ENCODE data around the gene SMIM27. TPM values are rescaled to one million over a fixed set of nuclear protein-coding genes. Genes with fewer than 3 reads are reported as not detected.

SMIM27 gene
- total RNA-seq, 1 experiment from 2014 or later, result 8.8 TPM

GRCh38 chr9:32554591-32554990, 2.5 kb downstream of the SMIM27 start:
- no peak for DNase-seq (ENCODE audit: low read depth)

DNA sequence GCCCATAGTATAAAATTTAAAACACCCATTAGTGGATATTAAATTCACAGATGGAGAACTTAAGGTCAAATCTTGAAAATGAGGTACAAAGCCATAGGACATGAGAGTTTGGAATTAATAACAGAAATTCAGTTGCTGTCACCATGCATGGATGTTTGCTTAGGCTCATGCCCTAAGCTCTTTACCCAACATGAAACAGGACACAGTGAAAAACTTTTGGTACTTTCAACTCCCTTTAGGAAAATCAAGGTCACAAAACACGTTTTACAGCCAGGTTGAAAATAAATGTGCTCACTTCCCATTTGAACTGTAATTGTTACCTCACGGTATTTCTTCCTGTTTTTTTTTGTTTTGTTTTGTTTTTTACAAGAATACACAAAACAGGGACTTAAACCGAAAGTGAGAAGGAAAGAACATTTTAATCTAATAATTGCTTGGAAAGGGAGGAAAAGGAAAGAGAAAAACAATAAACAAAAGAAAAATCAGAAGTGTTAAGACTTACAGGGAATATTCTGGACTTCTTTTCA, 6.3 kb downstream of the SMIM27 start:
- DNase-seq (ENCODE audit: low read depth), result no peak

- DNase-seq (ENCODE audit: low read depth), result no peak
Observed at GRCh38 chr9:32565967-32566366, 13.8 kb downstream of the SMIM27 start.

- no peak for DNase-seq (ENCODE audit: low read depth)
Observed at GRCh38 chr9:32566770-32567169, 14.6 kb downstream of the SMIM27 start.

DNA sequence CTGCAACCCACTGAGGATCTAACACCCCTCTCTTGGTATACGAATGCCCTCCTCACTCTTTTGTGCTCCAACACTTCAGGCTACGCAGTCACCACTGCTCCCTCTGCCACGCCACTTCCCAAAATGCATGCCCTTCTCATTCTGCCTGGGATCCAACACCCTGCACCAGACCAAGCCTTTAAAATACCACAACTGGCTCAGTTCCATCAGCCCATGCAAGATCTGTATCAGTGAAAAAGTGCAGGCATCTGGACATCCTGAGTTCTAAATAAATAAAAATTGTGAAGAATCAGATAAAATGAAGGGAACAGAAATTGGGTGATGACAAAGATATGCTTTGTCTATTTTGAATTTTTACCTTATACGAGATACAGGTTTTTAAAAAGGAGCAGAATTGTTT, 18.1 kb downstream of the SMIM27 start:
- no peak for DNase-seq (ENCODE audit: low read depth)

DNA sequence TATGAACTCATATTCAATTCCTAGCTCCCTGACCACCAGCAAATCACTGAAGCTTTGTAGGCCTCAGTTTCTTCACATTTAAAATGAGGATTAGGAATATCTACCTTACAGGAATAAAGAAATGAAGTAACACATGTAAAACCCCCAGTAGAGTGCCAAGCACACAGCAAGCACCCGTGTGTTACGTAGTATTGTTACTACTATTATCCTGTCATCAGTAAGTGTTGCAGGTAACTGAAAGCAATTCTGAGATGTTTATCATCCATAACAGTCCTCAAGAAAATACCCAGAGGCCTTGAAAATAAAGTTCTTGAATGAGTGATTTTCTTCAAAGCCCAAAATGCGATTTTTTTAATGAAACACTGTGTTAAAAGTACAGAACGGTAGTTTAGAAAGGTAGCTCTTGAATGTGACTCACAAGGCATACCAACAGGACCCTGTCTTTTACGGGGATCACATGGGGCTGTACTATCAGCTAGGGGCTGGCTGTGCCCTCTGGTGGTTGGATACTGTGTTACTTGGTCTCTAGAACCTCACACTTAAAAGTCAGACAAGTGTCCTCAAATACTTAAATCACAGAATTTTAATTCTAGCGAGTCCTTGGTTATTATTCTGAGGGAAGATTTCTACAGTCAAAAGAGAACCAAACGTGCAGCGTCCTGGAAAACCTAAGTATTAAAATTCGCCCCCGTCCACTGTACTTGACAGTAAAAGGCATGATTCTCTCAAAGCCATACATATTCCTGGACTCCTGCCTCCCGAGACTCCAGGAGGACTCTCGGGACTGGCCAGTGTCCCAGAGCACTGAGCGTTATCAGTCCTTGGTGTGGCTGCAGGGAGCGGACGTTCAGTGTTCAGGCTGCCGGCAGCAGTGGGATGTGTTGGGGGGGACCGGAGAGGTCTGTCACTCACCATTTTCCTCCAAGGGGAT, 20.1 kb downstream of the SMIM27 start:
- peak; percentile 72 for DNase-seq (ENCODE audit: low read depth)

DNA sequence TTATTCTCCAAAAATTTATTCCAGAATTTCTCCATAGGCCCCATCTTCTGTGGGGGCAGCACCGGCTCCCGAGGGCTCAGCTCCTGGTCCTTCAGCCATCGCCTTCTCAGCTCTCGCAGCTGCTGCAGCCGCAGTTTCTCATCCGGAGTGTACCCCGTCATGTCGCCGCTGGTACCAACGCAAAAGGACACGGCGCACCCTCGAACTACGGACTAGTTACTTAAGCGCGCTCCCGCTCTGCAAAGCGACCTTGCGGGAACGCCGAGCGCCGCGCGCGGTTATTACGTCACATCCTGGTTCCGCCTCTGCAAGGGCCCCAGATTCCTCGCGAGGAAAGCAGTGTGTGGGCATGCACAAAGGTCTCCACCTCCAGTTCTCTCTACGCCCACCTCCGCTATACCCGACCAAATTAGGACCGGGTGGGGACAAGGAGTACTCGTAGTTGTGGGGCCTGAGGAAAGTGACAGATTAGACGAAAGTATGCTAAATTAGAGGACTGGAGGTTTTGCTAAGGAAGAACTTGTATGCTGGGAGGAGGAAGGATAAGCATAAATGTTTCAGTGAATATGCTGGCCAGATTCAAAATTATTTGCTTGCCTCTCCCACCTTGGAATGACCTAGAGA, 20.9 kb downstream of the SMIM27 start, which contains the start of gene NDUFB6:
TSS of gene NDUFB6 (minus strand) at position 260 of the 624 bp plus-strand sequence. CDS start at position 161, 99 bp downstream.
- DNase-seq (ENCODE audit: low read depth), result peak; percentile 89

DNA sequence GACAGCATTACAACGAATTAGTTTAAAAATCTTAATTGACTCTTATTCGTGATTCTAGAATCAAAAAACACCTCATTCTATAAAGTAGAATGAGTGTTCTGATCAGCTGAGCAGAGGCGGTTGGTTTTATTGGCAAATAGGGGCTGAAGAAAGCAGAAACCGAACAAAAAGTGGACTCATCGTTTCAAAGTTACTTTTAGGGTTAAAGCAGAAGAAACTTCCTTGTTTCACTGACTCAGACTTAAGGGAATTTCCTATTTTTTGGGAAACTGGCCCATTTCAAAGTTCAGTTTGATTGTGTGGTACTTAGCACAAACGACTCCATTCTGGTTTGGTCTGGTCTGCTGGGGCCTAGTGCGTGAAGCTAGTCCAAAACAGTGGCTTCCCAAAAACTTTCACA, 21.7 kb downstream of the SMIM27 start:
- no peak for DNase-seq (ENCODE audit: low read depth)

DNA sequence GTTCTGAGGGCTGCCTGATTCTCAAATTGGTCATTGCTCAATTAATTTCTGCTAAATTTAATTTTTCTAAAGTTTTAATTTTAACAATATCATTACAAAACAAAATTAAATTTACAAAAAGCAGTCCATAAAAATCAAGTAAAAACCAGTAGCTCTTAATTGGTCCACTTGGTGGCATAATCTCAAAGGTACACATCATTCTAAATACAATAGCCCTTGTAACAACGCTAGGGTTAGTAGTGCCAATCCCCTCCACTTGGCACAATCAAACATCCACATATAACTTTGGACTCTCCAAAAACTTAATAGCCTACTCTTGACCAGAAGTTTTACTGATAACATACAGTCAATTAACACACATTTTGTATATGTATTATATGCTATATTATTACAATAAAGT, 22.7 kb downstream of the SMIM27 start:
- no peak for DNase-seq (ENCODE audit: low read depth)

DNA sequence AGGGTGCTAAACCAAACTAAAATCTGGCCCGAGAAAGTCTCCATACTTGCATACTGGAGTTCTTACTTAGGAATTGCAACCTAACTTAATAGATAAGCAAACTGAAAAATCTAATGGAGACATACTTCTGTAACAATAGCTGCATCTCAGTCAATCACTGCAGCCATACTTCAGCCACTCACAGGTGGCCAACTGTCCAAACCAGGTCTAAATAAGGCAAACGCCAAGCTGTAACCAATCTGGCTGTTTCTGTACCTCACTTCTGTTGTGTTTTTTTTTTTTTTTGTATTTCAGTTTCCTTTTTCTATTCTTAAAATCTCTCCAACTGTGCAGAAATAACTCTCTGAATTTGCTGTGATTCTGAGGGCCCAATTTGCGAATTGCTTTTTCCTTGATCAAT, 25.2 kb downstream of the SMIM27 start:
- no peak for DNase-seq (ENCODE audit: low read depth)

- DNase-seq (ENCODE audit: low read depth), result peak; percentile 48
Observed at GRCh38 chr9:32578976-32579375, 26.8 kb downstream of the SMIM27 start.

GRCh38 chr9:32579706-32580331, 27.7 kb downstream of the SMIM27 start:
- DNase-seq (ENCODE audit: low read depth), result peak; percentile 47

DNA sequence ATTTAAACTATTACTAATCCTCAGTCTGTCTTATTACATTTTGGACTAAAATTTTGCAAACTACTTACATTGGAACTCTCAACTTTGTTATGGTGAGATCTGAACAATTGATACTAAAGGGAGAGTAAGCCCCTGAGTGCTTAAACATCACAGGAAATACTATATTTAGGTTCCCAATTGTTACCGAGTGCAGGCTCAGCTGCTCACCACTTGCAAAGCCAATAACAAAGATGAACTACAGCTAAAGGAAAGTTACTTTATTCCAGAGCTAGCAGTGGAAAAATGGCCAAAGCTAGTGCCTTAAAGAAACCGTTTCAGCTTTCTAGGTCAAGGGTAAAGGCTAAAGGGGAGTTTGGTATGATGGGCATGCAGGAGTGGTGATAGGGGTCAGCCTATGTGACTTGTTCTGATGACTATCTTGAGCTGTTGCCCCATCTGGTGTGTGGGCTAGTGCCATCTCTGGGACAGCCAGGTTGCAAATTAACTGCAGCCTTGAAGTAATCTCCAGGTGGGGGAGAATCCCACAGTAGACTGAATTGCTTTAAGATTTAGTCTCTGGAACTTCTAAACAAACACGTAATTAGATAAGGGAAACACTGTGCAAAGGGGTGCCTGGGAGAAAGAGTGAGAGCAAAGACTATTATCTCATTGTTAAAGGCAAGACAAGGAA, 28.6 kb downstream of the SMIM27 start:
- DNase-seq (ENCODE audit: low read depth), result no peak

- peak; percentile 47 for DNase-seq (ENCODE audit: low read depth)
Observed at GRCh38 chr9:32581512-32582143, 29.5 kb downstream of the SMIM27 start.

GRCh38 chr9:32584784-32585183, 32.7 kb downstream of the SMIM27 start:
- DNase-seq (ENCODE audit: low read depth), result no peak

DNA sequence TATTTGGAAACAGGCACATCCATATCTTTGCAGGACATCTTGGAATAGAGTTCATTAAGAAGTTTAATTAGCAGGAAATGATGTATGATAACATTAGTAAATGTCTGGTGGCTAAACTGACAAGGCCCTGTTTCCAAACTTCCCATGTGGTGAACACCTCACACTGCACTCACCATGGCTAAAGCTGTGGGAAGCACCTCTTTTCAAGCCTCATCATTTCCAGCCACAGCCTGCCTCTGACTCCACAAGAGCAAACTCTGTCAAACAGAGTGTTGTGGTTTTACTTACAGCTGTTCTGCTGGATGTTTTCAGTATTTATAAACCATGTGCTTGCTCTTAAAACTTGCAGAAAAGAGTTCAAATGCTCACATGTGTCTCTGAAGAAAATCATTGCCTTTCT, 35.8 kb downstream of the SMIM27 start:
- no peak for DNase-seq (ENCODE audit: low read depth)

DNA sequence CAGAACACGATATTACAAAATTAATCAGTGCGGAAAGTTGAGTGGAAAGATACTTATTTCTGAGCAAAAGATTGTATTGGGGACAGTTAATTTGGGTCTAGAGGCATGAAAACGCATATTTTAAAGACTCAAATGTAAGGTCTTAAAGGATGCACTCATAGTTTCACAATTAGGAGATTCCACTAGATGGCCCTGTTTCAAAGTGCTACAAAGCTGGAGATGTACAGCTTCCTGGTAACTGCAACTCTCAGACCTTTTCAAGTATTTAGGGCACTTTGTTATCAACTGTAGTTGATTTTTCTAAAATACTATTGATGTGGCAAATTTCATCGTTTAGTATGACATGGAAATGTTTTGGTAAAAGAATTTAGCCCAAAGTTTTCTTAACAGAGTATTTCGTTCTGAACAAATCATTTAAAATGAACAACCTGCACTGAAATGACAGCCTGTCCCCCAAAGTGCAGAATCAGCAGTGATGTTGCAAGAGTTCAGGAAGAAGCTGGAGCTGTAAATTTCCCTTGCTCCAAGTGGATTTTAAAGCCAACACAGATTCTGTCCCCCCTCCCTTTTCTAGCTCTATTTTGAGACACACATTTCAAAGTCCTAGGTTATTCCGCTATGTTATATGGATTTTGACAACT, 37.1 kb downstream of the SMIM27 start:
- DNase-seq (ENCODE audit: low read depth), result peak; percentile 38

DNA sequence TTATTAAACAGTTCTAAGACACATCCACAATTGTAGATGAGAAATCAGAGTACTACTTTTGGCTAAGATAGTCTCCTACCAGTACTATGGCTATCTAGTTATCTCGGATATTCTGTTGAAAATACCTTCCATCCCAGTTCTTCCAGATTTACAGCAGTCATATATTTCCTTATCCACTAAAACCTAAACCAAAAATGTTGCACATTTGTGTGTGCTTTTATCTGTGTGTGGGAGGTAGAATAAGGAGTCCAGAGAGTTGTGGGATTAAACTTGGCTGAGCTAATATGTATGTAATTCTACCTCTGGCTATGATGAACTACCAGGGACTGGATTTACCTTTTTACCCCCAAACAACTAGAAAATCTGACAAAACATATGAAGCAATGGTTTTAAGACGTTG, 38.3 kb downstream of the SMIM27 start:
- no peak for DNase-seq (ENCODE audit: low read depth)

- DNase-seq (ENCODE audit: low read depth), result no peak
Observed at GRCh38 chr9:32590898-32591297, 38.8 kb downstream of the SMIM27 start.

GRCh38 chr9:32596096-32596865, 44.2 kb downstream of the SMIM27 start:
- DNase-seq (ENCODE audit: low read depth), result no peak
